ENCODE data around the gene ZNF732. TPM values are rescaled to one million over a fixed set of nuclear protein-coding genes. Genes with fewer than 3 reads are reported as not detected.

ZNF732 gene
- total and polyA plus RNA-seq, 2 experiments from 2014 or later = 6.0 to 49.2 TPM

DNA sequence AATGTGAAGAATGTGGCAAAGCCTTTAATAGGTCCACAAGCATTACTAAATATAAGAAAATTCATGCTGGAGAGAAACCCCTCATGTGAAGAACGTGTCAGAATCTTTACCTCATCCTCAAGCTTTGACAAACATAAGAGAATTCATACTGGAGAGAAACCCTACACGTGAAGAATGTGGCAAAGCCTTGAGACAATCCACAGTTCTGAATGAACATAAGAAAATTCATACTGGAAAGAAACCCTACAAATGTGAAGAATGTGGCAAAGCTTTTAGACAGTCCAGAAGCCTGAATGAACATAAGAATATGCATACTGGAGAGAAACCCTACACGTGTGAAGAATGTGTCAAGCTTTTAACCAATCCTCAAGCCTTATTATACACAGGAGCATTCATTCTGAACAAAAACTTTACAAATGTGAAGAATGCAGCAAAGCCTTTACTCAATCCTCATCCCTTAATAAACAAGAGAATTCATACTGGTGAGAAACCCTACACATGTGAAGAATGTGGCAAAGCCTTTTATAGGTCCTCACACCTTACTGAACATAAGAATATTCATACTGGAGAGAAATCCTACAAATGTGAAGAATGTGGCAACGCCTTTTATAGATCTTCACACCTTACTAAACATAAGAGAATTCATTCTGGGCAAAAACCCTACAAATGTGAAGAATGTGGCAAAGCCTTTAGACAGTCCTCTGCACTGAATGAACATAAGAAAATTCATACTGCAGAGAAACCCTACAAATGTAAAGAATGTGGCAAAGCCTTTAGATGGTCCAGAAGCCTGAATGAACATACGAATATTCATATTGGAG, 51.1 kb downstream of the ZNF732 start (continued):
- TF ChIP-seq, protein P1, sequence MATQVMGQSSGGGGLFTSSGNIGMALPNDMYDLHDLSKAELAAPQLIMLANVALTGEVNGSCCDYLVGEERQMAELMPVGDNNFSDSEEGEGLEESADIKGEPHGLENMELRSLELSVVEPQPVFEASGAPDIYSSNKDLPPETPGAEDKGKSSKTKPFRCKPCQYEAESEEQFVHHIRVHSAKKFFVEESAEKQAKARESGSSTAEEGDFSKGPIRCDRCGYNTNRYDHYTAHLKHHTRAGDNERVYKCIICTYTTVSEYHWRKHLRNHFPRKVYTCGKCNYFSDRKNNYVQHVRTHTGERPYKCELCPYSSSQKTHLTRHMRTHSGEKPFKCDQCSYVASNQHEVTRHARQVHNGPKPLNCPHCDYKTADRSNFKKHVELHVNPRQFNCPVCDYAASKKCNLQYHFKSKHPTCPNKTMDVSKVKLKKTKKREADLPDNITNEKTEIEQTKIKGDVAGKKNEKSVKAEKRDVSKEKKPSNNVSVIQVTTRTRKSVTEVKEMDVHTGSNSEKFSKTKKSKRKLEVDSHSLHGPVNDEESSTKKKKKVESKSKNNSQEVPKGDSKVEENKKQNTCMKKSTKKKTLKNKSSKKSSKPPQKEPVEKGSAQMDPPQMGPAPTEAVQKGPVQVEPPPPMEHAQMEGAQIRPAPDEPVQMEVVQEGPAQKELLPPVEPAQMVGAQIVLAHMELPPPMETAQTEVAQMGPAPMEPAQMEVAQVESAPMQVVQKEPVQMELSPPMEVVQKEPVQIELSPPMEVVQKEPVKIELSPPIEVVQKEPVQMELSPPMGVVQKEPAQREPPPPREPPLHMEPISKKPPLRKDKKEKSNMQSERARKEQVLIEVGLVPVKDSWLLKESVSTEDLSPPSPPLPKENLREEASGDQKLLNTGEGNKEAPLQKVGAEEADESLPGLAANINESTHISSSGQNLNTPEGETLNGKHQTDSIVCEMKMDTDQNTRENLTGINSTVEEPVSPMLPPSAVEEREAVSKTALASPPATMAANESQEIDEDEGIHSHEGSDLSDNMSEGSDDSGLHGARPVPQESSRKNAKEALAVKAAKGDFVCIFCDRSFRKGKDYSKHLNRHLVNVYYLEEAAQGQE (IDR thresholded peaks at IDR 0.05; ENCODE audit: unreplicated experiment) = no peak
- TF ChIP-seq EZH2phosphoT487 (IDR thresholded peaks at IDR 0.05; ENCODE audit: unreplicated experiment) (no peak), STAT1 (IDR thresholded peaks at IDR 0.05; ENCODE audit: unreplicated experiment) (no peak), ZNF114 (CRISPR knock-in tag; IDR thresholded peaks at IDR 0.05) (no peak), NANOG (IDR thresholded peaks at IDR 0.05; ENCODE audit: borderline replicate concordance) (no peak), CTCF (conservative IDR thresholded peaks at IDR 0.05; ENCODE audit: low read depth in 2 of 2) (no peak), JUNB (IDR thresholded peaks at IDR 0.05; ENCODE audit: unreplicated experiment) (no peak)
- TF ChIP-seq, protein P2, sequence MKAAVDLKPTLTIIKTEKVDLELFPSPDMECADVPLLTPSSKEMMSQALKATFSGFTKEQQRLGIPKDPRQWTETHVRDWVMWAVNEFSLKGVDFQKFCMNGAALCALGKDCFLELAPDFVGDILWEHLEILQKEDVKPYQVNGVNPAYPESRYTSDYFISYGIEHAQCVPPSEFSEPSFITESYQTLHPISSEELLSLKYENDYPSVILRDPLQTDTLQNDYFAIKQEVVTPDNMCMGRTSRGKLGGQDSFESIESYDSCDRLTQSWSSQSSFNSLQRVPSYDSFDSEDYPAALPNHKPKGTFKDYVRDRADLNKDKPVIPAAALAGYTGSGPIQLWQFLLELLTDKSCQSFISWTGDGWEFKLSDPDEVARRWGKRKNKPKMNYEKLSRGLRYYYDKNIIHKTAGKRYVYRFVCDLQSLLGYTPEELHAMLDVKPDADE (IDR thresholded peaks at IDR 0.05) = no peak

- Histone ChIP-seq H4K20me1 (replicated peaks; ENCODE audit: insufficient read depth) (no peaks in the 10 kb centered on the region), H3K27ac (ENCODE audit: low read depth) (no peak overlapping the region), H3K9me2 (ENCODE audit: insufficient read depth) (no peaks in the 10 kb centered on the region), H3K4me1 (ENCODE audit: insufficient read depth) (no peaks in the 10 kb centered on the region), H3K79me2 (replicated peaks; ENCODE audit: insufficient read depth) (peaks cover 46% of the 10 kb centered on the region), H3K27me3 (ENCODE audit: insufficient read depth) (no peaks in the 10 kb centered on the region), H3K36me3 (ENCODE audit: insufficient read depth) (peaks cover 47% of the 10 kb centered on the region), H2AFZ (no peak overlapping the region), H3K4me3 (no peak overlapping the region), H3K4me2 (no peak overlapping the region), H3F3A (replicated peaks; ENCODE audit: low read depth) (no peaks in the 10 kb centered on the region)
- DNase-seq (ENCODE audit: low spot score) (no peak), ATAC-seq (no peak)
- H3K4me1 Mint-ChIP-seq = no peaks in the 10 kb centered on the region
- H3K27ac Mint-ChIP-seq = no peak overlapping the region
- H3K36me3 Mint-ChIP-seq (ENCODE audit: low read depth) = peaks cover 97% of the 10 kb centered on the region
- TF ChIP-seq EZH2phosphoT487 (IDR thresholded peaks at IDR 0.05; ENCODE audit: unreplicated experiment) (no peak), POLR2AphosphoS5 (IDR thresholded peaks at IDR 0.05; ENCODE audit: low read depth) (no peak), NANOG (IDR thresholded peaks at IDR 0.05; ENCODE audit: borderline replicate concordance) (no peak)
- TF ChIP-seq, protein P2 (IDR thresholded peaks at IDR 0.05) = no peak
- peaks cover 3% of the 10 kb centered on the region for H3K27me3 Mint-ChIP-seq (ENCODE audit: insufficient read depth, low read depth, poor library complexity)
- H3K9me3 Mint-ChIP-seq = peaks cover 98% of the 10 kb centered on the region
- no peak overlapping the region for H3K4me3 Mint-ChIP-seq
Observed at GRCh38 chr4:252065-252601, 53.1 kb downstream of the ZNF732 start.
